HCT116 (cell line): ENCODE data around the gene ZNF580.

Experiments
- ATF3 ChIP-seq: IDR thresholded peaks from 2 replicates; pipeline ENCODE4 v1.6.1; 2012
- CEBPB ChIP-seq: IDR thresholded peaks from 2 replicates; pipeline ENCODE4 v1.6.1; 2012; ENCODE audit warnings: low read depth
- EGR1 ChIP-seq: IDR thresholded peaks from 2 replicates; pipeline ENCODE4 v1.6.1; 2012; ENCODE audit warnings: low read depth
- EZH2 ChIP-seq: fragments of 200-600 bp; sonication (generic); IDR thresholded peaks from 2 replicates; pipeline ENCODE4 v1.6.1; 2017; ENCODE audit warnings: antibody characterized with exemption, mixed run types
- EZH2phosphoT487 ChIP-seq: fragments of 200-600 bp; IDR thresholded peaks from 2 replicates; pipeline ENCODE4 v1.6.1; 2018; ENCODE audit warnings: antibody characterized with exemption, borderline replicate concordance
- MAX ChIP-seq: IDR thresholded peaks from 2 replicates; pipeline ENCODE4 v1.6.1; 2012
- POLR2A ChIP-seq: IDR thresholded peaks from 2 replicates; pipeline ENCODE4 v1.7.0; 2011; ENCODE audit warnings: borderline replicate concordance; ENCODE audit not compliant: insufficient read depth, insufficient read length; ENCODE audit errors: extremely low read depth
- POLR2AphosphoS5 ChIP-seq: IDR thresholded peaks from 2 replicates; pipeline ENCODE4 v1.6.1; 2011; ENCODE audit warnings: mild to moderate bottlenecking, low read depth, low read length, moderate library complexity
- RAD21 ChIP-seq: IDR thresholded peaks from 2 replicates; pipeline ENCODE4 v1.6.1; 2012; ENCODE audit warnings: low read depth, mild to moderate bottlenecking
- SIN3A ChIP-seq: IDR thresholded peaks from 2 replicates; pipeline ENCODE4 v1.6.1; 2012; ENCODE audit warnings: low read depth
- SP1 ChIP-seq: IDR thresholded peaks from 2 replicates; pipeline ENCODE4 v1.6.1; 2012; ENCODE audit warnings: low read depth
- ZNF274 ChIP-seq: fragments of 200-500 bp; sonication (Bioruptor generic); IDR thresholded peaks from 2 replicates; pipeline ENCODE4 v1.6.1; 2014; ENCODE audit warnings: mild to moderate bottlenecking, low read depth, low read length, inconsistent platforms
- TF ChIP-seq, protein P1 (sequence below), 3 experiments: fragments of 200-600 bp in 1 of 3; sonication (generic) in 1 of 3; IDR thresholded peaks in 2 of 3; conservative IDR thresholded peaks in 1 of 3; 2 replicates each; pipeline ENCODE4 v1.5.1; 2012 to 2017; ENCODE audit warnings: low read depth in 2 of 3, low read length in 2 of 3, antibody characterized with exemption in 1 of 3, borderline replicate concordance in 1 of 3, control low read depth in 1 of 3, mild to moderate bottlenecking in 1 of 3, mixed read lengths in 1 of 3, mixed run types in 1 of 3, moderate library complexity in 1 of 3; ENCODE audit not compliant: insufficient read depth in 1 of 3

DNA sequence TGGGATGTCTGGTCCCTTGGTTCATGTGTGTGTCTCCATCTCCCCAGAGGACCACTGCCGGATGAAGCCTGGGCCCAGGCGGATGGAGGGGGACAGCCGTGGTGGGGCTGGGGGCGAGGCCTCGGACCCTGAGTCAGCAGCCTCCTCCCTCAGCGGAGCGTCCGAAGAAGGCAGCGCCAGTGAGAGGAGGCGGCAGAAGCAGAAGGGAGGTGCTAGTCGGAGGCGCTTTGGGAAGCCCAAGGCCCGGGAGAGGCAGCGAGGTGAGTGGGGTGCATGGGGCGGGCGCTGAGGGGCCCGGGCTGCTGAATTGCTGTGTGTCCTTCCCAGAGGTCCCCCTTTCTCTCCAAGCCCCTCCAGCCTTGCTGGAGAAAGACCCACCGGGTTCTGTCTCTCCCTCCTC lies 10.4 kb downstream of the ZNF580 start:
- TF ChIP-seq, protein P1, sequence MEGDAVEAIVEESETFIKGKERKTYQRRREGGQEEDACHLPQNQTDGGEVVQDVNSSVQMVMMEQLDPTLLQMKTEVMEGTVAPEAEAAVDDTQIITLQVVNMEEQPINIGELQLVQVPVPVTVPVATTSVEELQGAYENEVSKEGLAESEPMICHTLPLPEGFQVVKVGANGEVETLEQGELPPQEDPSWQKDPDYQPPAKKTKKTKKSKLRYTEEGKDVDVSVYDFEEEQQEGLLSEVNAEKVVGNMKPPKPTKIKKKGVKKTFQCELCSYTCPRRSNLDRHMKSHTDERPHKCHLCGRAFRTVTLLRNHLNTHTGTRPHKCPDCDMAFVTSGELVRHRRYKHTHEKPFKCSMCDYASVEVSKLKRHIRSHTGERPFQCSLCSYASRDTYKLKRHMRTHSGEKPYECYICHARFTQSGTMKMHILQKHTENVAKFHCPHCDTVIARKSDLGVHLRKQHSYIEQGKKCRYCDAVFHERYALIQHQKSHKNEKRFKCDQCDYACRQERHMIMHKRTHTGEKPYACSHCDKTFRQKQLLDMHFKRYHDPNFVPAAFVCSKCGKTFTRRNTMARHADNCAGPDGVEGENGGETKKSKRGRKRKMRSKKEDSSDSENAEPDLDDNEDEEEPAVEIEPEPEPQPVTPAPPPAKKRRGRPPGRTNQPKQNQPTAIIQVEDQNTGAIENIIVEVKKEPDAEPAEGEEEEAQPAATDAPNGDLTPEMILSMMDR (IDR thresholded peaks at IDR 0.05 in 2 of 3, conservative IDR thresholded peaks at IDR 0.05 in 1 of 3; ENCODE audit: borderline replicate concordance in 1 of 3, insufficient read depth in 1 of 3, low read depth in 2 of 3, low read length in 2 of 3): no peak
- no peak for TF ChIP-seq POLR2AphosphoS5
- no peak for TF ChIP-seq EZH2phosphoT487
- no peak for TF ChIP-seq EGR1
- no peak for TF ChIP-seq EZH2
- TF ChIP-seq MAX: no peak
- no peak for TF ChIP-seq ATF3
- TF ChIP-seq CEBPB: no peak
- TF ChIP-seq ZNF274: no peak
- TF ChIP-seq SIN3A: no peak
- TF ChIP-seq SP1: no peak
- no peak for TF ChIP-seq POLR2A
- no peak for TF ChIP-seq RAD21
